Middle frontal gyrus (tissue), 1 donor: ENCODE data around the gene FAM3B.
"Not testable (repeated sequence)": the region's sequence is repeated elsewhere in the genome, so short reads cannot be mapped to it uniquely, and the experiment has no call there.

Experiments used
- DNase-seq: peaks from one replicate; pipeline ENCODE4 v3.0.0-alpha.2; 2015; ENCODE audit warnings: low spot score; ENCODE audit errors: extremely low spot score

FAM3B gene

DNA sequence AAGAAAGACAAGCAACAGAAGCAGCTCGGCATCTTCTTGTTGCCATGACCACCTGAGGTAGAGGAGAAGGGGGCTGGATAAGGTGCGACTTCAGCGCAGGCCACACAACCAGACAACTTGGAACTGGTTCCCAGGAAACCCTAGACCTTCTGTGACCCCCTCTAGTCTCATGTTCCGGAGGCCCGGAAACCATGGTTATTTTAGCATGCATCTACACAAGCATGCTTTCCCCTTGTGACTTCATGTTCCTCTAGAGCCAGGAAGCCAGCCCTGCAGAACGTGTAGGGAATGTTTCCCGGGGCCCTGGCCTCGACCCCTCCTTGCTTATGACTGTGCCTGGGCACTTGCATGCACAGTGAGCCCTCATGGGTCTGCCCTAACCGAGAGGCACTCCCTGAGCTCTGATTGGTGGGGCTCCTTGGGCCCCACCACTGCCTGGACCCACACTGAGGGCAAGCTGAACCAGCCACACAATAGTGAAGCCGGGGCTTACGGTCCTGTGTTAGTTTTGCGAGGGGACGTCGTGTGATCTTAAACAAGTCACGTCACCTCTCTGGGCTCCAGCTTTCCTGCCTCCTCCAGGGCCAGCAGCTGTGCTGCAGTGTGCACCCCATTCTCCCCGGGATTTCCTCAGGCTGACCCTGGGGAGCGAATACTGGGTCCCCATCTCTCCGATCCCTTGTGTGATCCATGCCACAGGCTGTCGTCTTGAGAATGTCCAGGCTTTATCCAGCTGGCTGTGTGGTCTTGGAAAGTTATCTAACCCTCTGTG is 33.2 kb downstream of the FAM3B start:
- no peak for DNase-seq

DNA sequence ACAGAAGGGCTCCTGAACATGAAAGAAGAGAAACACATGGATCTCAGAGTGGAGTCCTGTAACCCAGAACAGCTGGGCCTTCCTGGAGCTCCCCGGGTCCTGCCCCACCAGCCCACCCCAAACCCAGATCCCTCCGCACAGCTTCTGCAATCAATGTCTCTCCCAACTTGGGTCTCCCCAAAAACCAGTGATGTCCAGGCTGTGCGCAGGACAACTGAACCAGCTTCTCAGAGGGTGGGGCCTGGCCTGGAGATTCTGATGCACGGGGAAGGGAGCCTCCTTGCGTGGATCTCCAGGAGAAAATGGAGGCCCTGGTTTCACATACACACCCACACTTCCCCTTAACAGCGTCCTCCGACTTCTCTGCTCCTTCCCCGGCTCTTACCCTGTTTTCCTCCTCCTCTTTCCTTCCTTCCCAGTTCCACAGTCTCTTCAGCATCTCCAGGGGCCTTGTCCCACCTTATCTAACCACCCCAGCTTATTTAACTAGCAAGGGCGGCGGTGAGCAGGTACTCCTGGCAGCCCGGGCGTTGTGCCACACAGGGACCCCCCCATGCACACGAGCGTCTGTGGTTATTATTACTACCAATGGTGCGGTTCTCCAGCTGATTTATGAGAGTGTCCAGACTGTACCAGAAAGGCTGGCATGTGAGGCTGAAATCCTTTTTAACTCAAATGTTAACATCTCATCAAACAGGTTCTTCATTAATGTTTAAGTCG is 34.0 kb downstream of the FAM3B start:
- no peak for DNase-seq

DNA sequence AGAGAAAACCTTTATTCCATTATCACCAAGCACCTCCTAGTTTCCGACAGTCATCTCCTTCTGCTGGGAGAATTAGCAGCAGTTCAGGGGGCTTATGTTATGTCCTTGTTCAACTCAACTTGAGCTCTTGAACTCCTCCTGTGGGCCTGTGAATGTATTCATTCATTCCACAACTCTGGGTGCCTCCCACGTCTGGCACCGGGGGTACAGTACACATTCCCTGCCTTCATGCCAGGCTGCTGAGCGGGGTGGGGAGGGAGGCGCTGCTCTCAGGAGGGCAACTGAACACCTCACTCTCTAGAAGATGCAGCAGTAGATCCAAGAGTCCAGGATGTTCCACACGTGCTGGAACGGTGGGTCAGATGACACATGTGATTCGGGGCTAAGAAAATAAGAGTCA is 40.9 kb downstream of the FAM3B start:
- no peak for DNase-seq

DNA sequence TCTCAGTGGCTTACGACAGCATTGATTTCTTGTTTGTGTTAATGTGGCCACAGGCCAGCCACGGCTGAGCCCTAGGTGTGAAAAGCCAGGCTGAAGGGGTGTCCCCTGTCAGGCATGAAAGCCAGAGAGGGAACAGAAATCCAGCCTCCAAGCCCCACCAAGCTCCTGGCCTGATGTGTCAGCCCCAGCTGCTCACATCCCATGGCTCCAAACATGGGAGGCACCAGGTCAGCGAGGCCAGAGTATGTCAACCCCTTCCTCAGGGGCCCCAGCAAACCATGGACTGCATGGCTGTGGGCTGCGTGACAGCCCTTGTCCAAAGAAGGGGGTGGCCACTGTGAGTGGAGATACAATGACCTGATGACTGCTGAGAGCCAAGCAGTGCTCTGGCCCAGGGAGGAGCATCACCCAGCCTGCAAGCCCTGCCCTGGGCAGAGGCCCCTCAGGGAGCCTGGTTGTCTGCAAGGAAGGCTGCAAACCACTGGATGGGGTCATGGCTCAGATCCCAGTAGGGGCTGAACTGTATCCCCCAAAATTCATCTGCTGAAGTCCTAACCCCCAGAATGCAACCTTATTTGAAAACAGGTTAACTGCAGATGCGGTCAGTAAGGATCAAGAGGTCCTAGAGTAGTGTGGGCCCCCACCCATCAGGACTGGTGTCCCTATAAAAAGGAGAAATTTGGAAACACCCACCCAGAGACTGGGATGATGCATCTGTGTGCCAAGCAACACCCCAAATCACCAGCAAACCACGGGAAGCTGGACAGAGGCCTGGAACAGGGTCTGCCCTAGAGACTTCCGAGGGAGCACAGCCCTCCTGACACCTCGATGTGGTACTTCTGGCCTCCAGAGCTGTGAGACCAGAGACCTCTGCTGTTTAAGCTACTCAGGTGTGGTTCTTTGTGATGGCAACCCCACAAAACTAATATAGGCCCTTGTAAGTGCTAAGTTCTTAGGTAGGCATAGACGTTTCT is 41.9 kb downstream of the FAM3B start:
- DNase-seq = no peak

DNA sequence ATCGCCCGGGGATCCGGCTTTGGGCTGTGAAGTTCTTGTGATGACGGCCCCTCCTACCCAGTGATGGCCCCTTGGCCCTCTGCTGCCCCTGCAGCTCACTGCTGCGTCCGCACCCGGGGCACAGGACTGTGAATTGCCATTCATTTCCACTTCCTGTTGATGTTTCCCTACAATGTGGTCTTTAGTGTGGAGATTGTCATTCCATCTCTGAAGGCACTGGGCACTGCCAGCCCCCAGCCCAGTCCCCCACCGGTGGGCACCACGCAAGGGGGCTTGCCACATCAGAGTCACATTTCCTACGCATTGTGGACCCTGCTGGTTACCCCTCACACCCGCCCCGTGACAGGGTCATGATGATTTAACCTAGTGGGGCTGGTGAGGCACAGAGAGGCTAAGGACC is 42.7 kb downstream of the FAM3B start:
- DNase-seq = no peak

DNA sequence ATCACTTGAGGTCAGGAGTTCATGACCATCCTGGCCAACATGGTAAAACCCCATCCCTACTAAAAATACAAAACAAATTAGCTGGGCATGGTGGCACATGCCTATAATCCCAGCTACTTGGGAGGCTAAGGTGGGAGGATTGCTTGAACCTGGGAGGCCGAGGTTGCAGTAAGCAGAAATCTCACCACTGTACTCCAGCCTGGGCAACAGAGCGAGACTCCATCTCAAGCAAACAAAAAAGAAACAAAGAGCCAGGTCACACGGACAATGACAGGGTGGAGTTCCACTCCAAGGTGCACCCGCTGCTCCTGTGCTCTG is 43.1 kb downstream of the FAM3B start:
- DNase-seq = not testable (repeated sequence)

DNA sequence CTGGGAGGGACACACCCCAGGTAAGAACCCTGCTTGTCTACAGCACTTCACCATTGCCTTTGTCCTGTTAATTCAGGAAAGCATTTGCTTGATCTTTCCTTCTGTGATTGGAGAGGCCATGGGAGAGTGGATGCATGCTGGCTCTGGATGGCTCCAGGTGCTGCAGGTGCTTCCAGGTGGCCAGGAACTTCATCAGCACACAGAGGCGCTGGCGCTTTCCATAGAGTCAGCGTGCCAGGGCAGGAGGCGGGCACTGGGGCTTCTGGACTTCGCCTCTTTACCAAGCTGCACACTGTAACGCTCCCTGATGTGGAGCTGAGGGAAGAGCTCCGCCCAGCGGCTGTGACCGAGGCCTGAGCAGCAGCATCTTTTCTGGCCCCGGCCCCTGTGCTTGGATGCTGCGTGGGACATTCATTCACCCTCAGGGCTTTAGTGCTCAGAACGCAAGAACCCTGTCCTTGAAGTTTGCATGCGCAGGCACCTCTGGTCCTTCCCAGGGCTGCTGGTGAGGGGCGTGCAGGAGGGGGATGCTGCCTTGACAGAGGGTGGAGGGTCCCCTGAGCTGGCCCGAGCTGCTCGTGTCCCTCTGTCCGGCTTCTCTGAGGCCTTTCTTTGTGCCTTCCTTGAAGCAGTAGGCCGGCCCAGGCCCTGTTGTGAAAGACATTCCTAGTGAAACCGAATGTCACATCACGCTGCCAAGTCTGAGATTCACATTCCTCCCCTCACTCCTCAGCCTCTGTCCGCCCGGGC is 43.6 kb downstream of the FAM3B start:
- DNase-seq = no peak

DNA sequence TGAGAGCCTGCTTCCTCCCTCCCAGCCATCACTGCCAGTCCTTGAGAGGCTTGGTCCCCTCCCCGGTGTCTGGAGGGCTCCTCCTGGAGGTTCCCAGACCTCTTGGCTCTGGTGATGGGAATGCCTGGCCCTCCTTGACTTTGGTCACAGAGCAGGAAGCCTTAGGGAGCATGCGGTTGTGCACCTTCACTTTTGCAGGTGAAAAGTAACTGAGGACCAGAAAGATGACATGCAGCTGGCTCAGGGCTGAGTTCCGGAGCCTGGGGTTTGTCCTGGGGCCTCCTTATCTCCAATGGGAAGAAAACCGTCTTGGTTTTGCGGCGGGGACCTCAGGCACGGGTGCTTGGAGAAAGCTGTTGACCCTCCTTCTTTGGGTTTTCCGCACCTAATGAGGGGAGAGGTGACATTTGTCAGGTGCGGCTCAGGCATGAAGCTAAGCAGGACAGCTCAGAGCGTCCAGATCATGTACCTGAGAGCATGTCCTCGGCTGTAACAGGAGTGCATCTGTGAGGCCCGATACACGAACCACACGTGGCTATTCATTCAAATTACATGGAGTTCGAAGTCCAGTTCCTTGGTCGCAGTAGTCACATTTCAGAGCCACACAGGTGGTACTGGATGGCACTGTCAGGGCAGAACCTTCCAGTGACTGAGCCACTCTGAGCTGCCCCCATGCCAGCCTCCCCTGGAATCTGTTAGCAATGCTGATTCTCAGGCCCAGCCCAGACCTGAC is 44.6 kb downstream of the FAM3B start:
- DNase-seq = no peak

DNA sequence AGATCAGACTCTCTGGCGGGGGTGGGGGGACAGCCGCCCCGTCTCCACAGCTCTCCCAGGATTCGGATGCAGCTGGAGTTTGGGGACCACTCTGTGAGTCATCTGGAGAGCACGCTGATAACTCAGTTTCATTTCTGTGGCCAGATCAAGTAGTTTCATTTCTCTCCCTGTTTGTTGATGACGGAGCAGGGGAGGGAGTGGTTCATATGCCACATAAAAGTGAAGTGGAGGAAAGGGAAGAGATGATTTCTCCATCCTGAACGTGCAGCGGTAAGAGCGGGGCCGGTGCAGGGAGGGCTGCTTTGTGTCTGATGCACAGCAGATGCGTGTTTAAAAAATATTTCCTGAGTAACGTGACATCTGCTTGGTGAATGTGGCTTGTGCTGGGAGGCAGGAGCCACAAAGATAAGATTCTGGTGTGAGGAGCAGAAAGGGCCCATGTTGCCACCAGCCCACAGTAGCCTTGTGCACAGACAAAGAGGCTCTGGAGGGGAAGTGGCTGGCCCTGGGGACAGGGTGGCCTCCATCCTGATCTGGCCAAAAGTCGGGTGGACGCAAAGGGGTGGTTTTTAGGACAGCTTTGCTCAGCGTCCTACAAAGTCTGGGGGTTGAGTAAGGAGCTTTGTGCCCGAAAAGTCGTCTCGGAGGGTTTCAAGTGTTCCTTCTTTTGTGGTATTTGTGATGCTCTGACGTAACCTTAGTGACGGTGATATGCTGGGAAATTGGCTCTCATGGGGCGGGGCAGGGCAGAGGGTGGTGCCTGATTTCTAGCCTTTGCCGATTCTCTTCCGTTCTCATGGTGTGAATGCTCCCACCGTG is 45.4 kb downstream of the FAM3B start, which contains the start of gene MX2:
Gene MX2, plus strand, starts transcription at position 242 of the 819 bp plus-strand sequence. CDS start 14,880 bp downstream, outside the sequence.
- no peak for DNase-seq

DNA sequence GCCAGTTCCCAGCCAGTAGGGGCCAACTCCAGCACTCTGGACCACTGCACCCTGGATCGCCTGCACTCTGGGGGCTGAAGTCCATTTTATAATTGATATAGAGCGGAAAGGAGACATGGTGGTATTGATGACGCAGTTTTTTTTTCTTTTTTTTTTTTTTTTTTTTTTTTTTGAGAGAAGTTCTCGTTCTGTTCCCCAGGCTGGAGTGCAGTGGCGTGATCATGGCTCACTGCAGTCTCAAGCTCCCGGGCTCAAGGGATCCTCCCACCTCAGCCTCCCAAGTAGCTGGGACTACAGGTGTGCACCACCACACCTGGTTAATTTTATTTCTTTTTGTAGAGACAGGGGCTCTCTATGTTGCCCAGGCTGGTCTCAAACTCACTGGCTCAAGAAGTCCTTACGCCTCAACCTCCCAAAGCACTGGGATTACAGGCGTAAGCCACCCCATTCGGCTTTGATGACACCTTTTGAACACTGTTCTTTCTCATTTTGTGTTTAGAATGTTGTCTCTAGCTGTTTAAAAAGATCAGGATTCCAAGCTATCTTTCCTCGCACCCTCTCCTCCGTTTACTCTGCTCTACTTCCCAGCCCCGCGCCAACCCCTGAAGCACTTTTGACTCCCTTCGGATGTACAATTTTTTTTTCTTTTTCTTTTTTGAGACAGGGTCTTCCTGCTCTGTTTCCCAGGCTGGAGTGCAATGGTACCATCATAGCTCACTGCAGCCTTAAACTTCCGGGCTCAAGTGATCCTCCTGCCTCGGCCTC is 46.2 kb downstream of the FAM3B start:
- no peak for DNase-seq

DNA sequence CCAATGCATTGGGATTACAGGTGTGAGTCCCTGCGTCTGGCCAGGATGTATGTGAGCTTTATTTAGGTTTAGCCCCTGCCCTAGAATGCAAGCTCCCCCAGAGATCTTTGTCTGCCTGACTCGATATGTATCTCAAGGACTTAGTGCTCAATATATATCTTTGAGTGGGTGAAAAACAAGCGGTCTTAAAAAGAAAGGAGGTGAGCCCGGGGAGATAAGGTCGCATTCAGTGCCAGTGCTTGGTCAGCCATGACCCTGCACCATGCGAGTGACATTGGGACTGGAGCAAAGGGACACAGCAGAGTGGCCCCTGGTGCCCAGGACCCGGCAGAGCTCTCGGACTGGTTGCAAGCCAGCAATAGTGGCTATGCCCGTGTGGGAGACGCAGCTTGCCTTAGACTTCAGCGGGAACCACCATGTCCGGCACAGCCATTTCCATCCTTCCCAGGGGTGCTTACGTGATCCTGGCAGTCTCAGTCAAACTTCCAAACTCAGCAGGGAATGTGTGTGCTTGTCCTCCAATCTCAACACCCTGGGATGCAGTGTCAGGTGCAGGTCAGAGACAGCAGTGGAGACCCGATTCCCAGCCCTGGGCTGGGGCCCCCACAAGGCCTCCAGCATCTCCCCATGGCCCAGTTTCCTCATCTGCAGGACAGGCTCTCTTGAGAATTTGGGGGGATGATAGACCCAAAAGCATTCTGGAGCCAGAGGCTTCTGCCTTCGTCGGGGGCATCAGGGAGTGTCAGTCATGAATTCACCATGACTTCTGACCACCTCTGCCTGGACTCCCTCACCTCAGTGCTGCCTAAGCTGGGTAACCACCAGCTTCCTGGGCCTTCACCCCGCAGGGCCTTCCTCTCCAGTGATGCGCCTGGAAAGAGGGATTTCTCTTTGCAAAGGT is 47.0 kb downstream of the FAM3B start:
- no peak for DNase-seq

DNA sequence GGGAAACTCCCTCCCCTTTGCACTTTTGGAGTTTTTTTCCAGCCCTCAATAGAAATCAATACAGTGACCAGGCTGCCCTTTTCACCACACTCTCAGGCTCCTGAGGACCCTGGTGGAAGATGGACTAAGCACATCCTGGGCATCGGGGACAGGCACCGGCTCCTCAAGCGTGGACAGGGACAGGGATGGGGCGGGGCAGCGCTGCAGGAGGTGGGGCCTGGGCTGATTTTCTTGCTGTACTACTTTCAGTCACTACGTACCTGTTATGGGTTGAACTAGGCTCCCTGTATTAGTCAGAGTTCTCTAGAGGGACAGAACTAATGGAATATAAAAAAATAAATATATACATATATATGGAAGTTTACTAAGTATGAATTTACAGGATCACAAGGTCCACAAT is 47.7 kb downstream of the FAM3B start:
- DNase-seq = no peak

DNA sequence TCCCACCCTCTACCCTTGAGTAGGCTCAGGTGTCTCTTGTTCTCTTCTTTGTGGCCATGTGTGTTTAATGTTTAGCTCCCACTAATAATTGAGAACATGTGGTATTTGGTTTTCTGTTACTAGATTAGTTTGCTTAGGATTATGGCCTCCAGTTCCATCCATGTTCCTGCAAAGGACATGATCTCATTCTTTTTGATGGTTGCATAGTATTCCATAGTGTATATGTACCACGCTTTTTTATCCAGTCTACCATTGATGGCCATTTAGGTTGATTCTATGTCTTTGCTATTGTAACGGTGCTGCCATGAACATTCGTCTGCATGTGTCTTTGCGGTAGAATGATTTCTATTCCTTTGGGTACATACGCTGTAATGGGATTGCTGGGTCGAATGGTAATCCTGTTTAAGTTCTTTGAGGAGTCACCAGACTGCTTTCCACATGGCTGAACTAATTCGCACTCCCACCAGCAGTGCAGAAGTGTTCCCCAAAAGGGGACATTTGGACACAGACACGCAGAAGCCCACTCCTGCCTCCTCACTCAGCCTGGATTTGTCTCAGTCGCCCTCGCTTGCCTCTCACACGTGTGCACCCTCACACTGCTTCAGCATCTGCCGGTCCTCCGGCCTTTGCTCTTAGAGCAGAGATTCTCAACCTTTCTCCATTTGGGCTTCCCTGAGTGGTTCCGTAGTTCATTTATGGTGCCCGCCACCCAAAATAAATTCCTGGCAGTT is 48.9 kb downstream of the FAM3B start:
- DNase-seq = no peak

DNA sequence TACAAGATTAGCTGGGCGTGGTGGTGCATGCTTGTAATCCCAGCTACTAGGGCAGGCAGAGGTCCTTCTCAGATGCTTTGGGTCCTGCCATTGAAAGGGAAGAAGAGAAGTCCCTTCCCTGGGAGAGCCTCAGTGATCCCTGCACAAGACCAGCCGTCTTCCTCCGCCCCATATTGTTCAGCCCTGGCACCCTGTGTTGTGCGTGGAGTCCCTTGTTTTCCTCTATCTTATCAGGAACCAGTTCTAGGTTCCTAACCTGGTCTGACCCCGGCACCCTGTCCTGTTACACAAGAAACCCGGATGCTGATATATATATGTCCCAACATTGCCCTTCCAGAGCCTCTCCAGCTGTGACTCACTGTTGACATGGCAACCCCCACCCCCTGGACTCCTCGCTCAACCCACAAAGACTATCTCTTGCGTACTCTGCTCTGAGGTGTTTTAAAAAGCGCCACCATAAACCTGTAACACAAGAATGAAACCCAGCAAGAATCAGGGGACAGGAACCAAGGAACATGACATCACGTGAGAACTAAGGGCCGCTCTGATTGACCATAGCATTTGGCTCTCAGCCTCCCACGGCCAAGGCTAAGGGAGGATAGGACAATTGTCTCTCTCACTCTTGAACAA is 50.0 kb downstream of the FAM3B start:
- no peak for DNase-seq

DNA sequence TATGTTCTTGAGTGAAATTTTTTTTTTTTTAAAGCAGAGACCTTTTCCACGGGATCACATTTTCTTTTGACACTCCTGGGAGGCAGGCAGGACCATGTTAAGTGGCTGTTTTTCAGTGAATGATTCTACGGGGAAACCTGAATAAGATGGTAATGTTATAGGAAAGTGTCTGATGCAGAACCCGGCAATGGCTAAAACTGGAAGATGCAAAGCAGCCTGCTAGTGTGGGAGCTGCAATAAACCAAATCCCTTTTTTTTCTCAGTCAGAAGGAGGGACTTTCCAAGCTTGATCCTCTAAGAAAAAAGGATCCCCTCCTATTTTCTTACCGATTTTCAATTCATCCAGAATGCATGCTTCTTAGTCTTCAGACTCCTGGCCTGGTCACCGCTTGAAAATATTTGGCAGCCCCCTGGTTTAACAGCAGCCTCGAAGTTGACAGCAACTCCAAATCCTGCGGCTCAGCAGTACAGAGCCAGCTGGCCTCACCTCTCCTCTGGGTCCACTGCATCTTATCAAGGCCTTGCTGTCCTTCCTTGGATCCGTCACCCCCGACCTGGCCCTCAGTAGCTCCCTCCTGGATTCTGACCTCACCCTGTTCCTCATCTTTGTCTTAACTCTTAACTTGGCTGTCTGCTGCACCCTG is 50.8 kb downstream of the FAM3B start:
- no peak for DNase-seq
